H54 (cell line): Measurements from ENCODE around the gene HOXB2.
A peak's percentile ranks its signal among the peaks of the same experiment; 100 is the strongest.

Source experiments
- DNase-seq: peaks from one replicate; pipeline ENCODE4 v3.0.0; 2011; ENCODE audit warnings: low spot score, mixed read lengths; ENCODE audit not compliant: insufficient read length
- FAIRE-seq: peaks from 3 replicates; lab custom pipeline; 2011; peaks lifted over from hg19 to GRCh38; lab: Jason Lieb, UNC
- POLR2A ChIP-seq: IDR thresholded peaks from 2 replicates; pipeline ENCODE4 v1.6.1; 2011; ENCODE audit warnings: low read depth, mild to moderate bottlenecking, low read length

HOXB2 gene

DNA sequence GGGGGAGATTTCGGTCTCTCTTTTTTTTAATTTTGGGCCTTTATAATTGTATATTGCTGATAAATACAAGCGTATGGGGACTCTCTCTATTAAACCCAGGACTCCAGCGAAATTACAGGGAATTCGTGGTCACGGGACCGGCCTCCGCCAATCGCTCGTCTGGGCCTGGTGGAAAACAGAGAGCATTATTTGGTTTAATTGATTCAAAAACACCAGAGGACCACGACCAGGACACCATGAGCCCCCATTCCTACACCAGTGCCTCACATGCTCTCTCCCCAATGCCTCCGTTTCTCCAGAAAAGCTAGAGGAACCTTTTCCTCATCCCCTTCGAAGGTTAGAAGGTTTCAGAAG lies at the start of gene HOXB2:
HOXB2 (minus strand) TSS at position 88 of the 354 bp plus-strand sequence. CDS start 198 bp downstream, outside the sequence.
- no peak for DNase-seq
- TF ChIP-seq POLR2A = no peak
- no peak for FAIRE-seq

DNA sequence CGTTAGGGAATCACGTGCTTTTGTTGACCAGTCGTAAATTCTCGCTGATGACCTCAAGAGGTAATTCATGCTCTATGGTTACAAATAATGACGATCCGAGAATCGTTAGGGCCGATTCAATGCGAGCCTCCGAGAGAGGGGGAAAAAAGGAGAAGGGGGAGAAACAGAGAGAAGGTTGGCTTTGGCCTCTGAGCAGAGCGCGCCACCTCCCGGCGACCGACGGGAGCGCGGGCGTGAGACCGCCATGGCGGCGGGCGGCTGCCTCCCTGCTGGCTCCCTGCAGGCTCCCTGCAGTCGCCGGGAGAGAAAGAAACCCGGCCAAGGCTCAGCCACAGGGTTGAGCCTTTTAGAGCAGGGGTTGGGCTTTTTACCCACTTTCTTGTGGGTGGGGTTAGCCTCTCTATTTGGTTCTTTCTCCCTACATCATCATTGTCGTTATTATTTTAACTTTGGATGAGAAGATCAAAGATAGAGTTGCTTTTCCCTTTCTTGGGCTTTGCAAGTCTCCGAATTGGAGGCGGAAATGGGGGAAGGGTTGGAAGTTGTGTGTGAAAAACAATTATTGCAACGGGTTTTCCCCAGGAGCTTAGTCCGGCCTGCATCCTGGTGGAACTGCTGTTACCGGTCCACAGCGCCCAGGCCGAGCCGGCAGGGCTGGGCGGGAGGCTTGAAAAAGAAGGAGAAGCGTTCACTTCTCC lies 49.1 kb upstream of the HOXB2 start:
- DNase-seq (no peak), FAIRE-seq (no peak)
- TF ChIP-seq POLR2A = peak; percentile 41

DNA sequence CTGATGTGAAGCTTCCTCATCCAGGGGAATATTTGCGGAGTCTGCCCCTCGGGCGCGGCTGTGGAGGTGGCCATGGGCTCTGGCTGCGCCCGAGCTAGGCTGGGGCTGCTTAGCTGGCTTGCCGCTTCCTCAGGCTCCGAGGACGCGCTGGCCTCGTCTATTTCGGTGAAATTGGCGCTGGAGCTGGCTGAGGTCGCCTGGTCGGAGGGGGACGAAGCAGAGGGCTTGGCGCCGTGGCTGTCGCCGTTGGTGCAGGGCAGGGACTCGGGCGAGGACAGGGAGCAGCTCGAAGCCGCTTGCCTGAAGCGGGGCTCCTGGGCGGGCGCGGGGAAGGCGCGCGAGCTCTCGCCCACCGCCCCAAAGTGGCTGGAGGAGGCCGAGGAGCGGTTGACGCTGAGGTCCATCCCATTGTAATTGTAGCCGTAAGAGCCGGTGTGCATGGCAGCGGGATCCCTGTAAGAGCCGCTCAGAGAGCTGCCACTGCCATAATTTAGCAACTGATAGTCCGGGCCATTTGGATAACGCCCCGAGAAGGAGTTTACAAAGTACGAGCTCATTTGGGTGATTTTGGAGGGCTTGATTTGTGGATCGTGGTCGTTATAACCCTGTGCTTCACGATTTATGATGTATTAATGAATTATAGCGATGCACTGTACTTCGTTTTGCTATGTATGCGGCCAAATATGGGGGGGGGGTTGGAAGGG lies 48.4 kb upstream of the HOXB2 start, which contains the start of gene HOXB5:
HOXB5 (minus strand) TSS at position 654 of the 704 bp plus-strand sequence; CDS start at position 557, 97 bp downstream.
- no peak; the same call in 1 of the 2 replicates for TF ChIP-seq POLR2A
- no peak for FAIRE-seq
- DNase-seq = no peak

DNA sequence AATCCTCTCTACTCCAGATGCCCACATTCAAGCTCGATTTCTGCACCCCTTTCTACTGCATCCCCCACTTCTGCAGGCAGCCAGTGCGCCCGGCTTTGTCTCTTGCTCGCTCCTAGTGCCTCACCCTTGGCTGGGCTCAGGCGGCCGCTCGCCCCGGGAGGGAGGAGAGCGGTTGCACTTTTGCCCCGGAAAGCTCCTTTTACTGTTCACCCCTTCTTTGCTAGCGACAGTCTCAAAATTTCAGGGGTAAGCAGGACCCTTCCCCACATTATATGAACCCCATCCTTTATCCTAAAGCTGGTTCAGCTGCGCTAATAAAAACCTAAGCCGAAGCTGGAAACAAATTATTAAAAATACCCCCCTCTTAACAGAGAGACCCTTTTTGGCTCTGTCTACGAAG lies 47.7 kb upstream of the HOXB2 start:
- no peak for TF ChIP-seq POLR2A
- DNase-seq (no peak), FAIRE-seq (no peak)

DNA sequence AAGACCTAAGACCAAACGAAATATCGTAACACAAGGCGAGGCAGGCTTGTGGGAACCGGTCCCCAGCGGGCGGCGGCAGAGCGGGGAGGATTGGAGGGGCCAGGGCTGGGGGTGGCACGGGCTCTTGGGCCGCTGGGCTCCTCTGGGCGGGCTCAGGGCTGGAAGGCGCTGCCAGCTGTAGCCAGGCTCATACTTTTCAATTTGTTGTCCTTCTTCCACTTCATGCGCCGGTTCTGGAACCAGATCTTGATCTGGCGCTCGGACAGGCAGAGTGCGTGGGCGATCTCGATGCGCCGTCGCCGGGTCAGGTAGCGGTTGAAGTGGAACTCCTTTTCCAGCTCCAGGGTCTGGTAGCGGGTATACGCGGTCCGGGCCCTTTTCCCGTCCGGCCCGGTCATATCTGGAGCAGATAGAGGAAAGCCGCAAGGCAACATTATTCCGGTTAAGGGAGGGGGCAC lies 47.2 kb upstream of the HOXB2 start:
- DNase-seq (no peak), FAIRE-seq (no peak)
- no peak for TF ChIP-seq POLR2A

DNA sequence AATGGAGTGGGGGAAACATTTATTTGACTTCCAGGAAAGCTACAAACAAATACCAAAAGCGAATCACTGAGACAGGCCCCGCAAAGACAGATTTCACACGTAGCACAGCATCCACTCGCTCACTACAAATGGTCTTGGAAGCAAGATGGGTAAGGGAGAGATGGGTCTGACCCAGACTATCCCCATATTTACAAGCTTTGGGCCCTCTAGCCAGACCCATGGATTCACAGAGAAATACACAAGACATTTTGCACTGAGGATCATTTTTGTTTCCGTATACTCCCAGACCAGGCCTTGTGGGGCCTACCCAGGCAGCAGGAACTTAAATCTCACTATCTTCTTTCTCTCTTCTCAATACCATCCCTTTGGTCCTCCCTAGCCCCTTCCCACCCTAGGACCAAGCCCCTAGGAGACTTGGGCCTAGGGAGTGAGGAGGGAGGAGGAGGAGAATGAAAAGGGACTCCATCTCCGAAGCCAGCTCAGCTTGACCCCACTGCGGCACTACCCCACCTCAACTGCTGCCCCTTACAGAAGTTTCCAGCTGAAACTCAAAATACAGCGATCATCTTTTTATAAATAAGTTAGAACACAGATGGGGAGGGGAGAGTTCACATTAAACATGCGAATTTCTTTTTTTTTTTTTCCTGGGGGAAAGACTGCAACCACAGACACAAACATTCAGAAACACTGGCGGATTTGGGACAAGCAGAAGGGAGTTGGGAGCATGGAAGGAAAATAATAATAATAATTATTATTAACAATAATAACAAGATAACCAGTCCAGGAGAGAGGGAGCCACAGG lies 46.5 kb upstream of the HOXB2 start:
- FAIRE-seq = no peak
- no peak for TF ChIP-seq POLR2A
- no peak for DNase-seq

DNA sequence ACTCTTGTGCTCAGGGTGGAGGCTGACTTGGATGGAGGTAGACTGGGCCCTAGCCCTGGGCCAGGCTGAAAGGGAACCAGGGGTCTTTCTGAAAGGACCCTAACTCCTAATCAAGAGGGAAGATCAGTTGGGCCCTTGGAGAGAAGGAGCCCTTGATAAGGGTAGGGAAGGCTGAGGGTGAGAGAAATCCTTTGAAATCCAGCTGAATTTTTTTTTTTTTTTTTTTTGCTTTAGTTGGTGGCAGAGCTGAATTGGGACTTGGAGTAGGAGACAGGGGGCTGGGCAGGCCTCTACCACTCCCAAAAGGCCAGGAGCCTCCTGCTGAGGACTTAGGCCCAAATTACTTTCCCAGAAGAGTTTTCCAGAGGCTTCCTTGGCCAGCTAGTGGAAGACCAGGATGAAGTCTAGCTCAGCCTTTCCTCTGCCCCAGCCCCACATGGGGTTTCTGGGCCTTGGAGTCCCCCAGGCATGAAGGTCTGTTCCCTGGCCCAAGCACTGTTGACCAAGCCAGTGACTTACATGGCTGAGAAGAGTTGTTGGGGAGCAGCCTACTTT lies 45.8 kb upstream of the HOXB2 start:
- FAIRE-seq (no peak), DNase-seq (no peak)
- no peak for TF ChIP-seq POLR2A

DNA sequence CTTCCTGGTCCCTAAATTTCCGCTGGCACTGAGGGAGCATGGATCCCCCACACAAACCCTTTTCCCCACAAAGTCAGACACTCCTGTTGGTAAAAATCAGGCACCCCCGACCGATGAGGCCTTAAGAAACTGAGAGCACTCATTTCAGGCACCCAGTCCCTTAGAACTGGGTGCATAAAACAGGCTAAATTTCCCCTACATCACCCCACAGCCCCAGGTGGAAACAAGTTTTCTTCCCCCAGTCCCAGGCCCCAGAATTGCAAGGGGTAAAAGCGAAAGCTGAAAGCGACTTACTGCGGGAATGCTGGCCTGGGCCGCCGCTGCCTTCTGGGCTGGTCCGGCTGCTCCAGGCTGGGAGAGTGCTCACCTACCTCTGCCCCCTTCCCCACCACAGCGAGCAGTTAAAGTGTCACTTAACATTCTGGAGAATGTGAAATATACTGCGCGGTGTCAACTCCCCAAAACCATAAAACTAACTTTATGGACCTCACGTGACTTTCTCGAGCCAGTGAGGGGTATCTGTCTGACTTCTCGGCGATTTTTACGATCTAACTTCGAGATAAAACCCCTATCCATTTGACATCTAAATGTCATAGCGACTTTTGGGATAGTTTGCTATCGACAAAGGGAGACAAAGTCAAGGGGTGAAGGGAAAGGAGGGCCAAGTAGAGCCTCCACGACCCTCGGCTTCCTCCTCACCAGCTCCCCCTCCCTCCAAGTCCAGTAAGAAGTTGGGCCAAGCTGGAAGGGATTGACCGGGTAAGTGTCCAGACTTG lies 45.1 kb upstream of the HOXB2 start, which contains the start of gene HOXB3:
HOXB3 (minus strand) TSS at position 411 of the 776 bp plus-strand sequence. CDS start 37,767 bp downstream, outside the sequence.
- no peak for FAIRE-seq
- peak; percentile 76 for TF ChIP-seq POLR2A
- DNase-seq = no peak

DNA sequence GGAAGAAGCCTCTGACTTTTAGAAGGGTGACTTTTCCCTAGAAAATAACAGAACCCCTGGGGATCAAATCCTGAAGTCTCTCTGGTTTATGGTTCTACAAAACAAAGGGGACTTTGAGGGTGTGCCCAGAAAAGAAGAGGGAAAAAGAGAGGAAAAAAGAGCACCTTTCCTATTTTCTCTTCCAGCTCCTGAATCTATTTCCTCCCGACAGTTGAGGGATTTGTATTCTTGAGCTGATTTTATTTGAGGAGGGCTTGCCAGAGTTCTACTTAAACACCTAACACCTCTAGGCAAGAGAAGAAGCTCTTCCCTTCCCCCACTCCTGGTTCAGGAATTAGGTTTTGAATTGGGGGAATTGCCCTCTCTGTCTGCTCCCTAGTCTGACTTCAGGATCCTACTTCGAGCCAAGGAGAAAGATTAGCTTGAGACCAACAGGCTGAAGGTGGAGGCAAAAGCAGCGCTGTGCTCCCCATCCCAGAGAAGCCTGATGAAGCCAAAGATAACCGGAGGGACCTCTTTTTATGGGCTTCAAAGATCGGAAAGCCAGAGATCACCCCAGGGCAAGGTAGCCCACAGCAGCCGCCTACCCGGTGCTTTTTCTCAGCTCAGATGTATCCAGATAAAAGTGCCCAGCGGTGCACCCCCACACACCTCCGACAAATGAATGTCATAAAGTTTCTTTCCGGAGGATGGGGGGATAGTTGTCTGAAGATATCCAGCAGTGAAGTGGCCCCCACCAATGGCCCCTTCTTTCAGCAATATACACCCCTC lies 44.3 kb upstream of the HOXB2 start:
- no peak for TF ChIP-seq POLR2A
- DNase-seq (no peak), FAIRE-seq (no peak)

DNA sequence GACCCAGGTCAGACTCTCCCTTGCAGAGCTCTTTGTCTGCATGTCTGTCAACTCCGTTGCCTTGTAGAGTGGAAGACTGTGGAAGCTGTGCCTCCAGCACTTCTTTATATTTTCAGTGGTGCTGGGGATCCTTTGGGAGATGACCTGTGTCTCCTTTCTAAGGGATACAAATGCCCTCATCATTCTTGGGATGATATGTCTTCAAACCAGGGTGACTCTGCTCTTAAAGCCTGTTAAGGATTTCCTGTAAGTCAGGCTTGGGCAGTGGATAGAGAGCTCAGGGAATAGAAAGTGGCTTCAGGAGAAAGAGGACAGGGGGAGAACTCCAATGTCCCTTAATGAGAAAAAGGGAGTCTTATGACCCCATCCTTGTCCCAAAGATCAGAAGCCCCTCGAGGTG lies 43.6 kb upstream of the HOXB2 start:
- TF ChIP-seq POLR2A = no peak
- DNase-seq (no peak), FAIRE-seq (no peak)

DNA sequence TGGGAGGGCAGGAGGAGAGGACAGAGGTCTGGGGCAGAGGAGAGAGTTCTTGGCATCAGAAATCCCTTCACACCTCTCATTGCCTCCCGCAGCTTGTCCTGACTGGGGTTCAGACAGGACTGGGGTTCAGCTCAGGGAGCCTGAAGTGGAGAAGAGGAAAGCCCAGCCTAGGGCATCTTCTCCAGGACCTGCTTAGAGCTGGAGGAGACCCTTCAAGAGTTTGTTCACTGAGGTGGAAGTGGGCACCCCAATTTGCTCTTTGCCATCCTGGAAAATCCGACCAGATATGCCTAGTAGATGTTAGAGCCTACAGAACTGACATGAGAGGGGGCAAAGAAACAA lies 43.1 kb upstream of the HOXB2 start:
- DNase-seq = no peak
- FAIRE-seq = no peak

More for the DNA sequence above, 43.1 kb upstream of the HOXB2 start:
- TF ChIP-seq POLR2A = no peak
